Esophagus muscularis mucosa (tissue), 4 donors: ENCODE results near the gene MYZAP.

ENCODE experiments used
- EP300 ChIP-seq: sonication (generic); formaldehyde crosslinking; IDR thresholded peaks from one replicate; pipeline ENCODE4 v1.6.1; 2017; ENCODE audit warnings: antibody characterized with exemption
- POLR2A ChIP-seq: fragments of 450-650 bp; IDR thresholded peaks from one replicate; pipeline ENCODE4 v1.6.1; 2017; ENCODE audit warnings: antibody characterized with exemption, moderate library complexity, mild to moderate bottlenecking, low read depth
- POLR2AphosphoS5 ChIP-seq, 2 donors: sonication (generic); formaldehyde crosslinking; IDR thresholded peaks; one replicate each; pipeline ENCODE4 v1.6.1; 2017; ENCODE audit warnings: antibody characterized with exemption in 2 of 2
- TF ChIP-seq, protein P1 (sequence below), 3 experiments: fragments of 200-600 bp in 2 of 3; fragments of 450-650 bp in 1 of 3; sonication (generic) in 2 of 3; IDR thresholded peaks; one replicate each; pipeline ENCODE4 v1.5.1; 2017 to 2019; ENCODE audit warnings: antibody characterized with exemption in 3 of 3, mild to moderate bottlenecking in 2 of 3, moderate library complexity in 1 of 3

DNA sequence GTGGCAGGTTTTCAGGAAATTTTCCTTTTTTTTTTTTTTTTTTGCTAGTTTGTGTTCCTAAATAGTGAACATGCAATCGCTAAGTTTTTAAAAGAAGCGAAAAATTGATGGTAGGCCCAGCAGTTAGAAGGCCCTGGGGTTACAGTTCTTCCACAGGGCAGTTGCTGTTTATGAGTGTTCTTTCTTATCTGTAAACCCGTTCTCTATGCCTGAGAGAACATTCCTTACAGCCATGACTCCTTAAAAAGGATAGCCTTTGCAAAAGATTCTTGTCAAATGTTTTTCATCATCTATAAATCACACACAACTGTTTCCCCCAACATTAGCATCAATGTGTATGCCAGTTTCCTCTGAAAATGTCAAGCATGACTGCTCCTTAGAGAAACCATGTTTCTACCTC, 23.8 kb upstream of the MYZAP start:
- TF ChIP-seq, protein P1, sequence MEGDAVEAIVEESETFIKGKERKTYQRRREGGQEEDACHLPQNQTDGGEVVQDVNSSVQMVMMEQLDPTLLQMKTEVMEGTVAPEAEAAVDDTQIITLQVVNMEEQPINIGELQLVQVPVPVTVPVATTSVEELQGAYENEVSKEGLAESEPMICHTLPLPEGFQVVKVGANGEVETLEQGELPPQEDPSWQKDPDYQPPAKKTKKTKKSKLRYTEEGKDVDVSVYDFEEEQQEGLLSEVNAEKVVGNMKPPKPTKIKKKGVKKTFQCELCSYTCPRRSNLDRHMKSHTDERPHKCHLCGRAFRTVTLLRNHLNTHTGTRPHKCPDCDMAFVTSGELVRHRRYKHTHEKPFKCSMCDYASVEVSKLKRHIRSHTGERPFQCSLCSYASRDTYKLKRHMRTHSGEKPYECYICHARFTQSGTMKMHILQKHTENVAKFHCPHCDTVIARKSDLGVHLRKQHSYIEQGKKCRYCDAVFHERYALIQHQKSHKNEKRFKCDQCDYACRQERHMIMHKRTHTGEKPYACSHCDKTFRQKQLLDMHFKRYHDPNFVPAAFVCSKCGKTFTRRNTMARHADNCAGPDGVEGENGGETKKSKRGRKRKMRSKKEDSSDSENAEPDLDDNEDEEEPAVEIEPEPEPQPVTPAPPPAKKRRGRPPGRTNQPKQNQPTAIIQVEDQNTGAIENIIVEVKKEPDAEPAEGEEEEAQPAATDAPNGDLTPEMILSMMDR (IDR thresholded peaks at IDR 0.05): no peak
- TF ChIP-seq POLR2A (no peak), POLR2AphosphoS5 (IDR thresholded peaks at IDR 0.05) (no peak), EP300 (no peak)
